ENCODE data around the gene CKAP2. TPM values are rescaled to one million over a fixed set of nuclear protein-coding genes. Genes with fewer than 3 reads are reported as not detected.

Gene CKAP2
- total RNA-seq (2022; extraction: Qiagen RNA extraction) = 23.6 to 37.7 TPM (median 29.2 TPM) in 5 replicates

GRCh38 chr13:52454820-52455676, at the start of gene CKAP2:
TSS of gene CKAP2 (plus strand) at chr13:52455478. CDS start at chr13:52455557, 79 bp downstream.

DNA sequence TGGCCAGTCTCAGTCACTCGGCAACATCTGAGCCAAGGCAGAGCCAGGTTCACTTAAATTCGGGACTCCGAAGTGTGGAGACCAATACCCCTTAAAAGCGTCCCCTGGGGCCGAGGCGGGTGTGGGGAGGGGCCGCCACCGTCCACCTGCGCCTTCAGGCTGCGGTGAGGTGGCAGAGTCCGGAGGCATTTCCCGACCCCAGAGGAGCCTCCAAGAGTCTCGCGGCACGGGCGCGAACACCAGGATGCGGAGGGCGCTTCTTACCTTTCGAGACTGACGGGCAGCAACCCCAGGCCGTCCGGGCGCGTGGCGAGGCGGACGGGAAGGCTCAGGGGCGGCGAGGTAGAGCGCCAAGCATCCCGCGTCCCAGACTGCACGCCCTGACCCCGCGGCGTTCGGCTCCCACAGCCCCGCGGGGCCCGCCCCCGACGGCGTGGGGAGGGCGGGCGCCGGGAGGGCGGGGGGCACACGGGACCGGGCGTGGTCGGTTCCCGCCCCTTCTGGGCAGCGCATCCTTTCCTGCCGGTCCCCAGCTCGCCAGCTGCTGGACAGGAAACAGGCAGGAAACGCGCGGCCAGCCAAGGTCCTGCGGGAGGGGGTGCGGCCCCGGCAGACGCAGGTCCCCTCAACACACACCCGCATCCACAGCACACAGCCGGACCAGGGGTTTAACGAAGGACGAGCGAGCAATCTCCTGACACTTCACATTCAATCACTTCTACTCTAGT, 49.3 kb upstream of the CKAP2 start, which contains the start of gene THSD1:
THSD1 (minus strand) TSS at position 406 of the 728 bp plus-strand sequence. CDS start 3,572 bp downstream, outside the sequence.

DNA sequence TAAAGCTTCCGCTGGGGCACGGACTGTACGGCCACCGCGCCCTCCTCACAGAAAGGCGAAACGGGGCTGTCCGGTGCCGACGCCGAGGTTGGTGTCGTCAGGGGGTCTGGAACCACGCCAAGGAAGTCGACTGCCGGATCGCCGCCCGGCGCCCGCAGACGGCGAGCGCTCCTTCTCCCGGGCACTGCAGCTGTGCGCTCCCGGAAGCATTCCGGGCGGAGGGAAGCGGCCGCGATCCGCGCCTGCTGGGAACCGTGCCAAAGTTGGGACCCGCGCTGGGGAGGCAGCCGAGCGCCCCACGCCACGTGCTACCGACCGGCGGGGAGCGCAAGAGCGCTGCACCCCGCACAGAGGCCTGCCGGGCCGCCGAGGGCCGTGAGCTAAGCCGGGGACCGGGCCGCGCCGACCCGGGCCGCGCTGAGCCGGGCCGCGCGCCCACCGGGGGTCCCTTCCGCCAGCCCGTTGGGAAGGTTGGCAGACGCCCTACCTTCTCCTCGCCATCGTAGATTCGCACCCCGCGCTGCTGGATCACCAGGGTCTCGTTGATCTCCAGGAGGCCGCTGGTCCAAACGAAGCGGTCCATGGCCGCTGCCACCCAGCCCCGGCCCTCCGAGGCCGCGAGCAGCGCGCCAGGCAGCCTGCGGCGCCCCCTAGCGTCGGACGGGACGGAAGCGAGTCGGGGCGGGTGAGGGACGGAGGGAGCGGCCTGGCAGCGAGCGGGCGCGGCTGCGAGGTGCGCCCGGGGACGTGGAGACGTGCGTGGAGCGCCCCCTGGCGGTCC, 5.1 kb upstream of the CKAP2 start, which contains the start of gene VPS36:
VPS36 (minus strand) TSS at position 623 of the 781 bp plus-strand sequence; CDS start at position 583, 40 bp downstream.

Other genes with a start within 250 kb of the CKAP2 start
- gene THSD1, start 49.3 kb upstream of the CKAP2 start, total RNA-seq (2022; extraction: Qiagen RNA extraction) = 5.2 to 6.7 TPM (median 6.1 TPM) in 5 replicates
- gene VPS36, start 4.8 kb upstream of the CKAP2 start, total RNA-seq (2022; extraction: Qiagen RNA extraction) = 11.2 to 14.4 TPM (median 12.9 TPM) in 5 replicates
- gene HNRNPA1L2, start 187.0 kb downstream of the CKAP2 start, total RNA-seq (2022; extraction: Qiagen RNA extraction) = 5.2 to 6.9 TPM (median 5.8 TPM) in 5 replicates
- 39.7 to 47.3 TPM (median 40.8 TPM) in 5 replicates for gene SUGT1, start 197.4 kb downstream of the CKAP2 start, total RNA-seq (2022; extraction: Qiagen RNA extraction)

Data from A549 treated with Hydrocortisone at 1 μM for 4 hours (cell line).